Fibroblast of mammary gland (primary cell): Measurements from ENCODE around the gene TBC1D17.

Source experiments
- DNase-seq: peaks from one replicate; pipeline ENCODE4 v3.0.0-alpha.2; 2010; ENCODE audit warnings: low read depth
- H3K4me3 ChIP-seq: 2 replicates; pipeline ENCODE4 v1.5.1; 2011; ENCODE audit warnings: low read depth, mild to moderate bottlenecking, low read length, moderate library complexity; ENCODE audit not compliant: control insufficient read depth
- CTCF ChIP-seq: conservative IDR thresholded peaks from 2 replicates; pipeline ENCODE4 v1.5.1; 2011; ENCODE audit warnings: low read depth, low read length, inconsistent platforms; ENCODE audit not compliant: control insufficient read depth, insufficient read depth

The TBC1D17 gene

GRCh38 chr19:49896863-49897621 is 19.5 kb downstream of the TBC1D17 start, which contains the start of gene IL4I1:
Gene IL4I1 (minus strand): TSS chr19:49896887. CDS start chr19:49896160, 727 bp downstream.
- no peak within 1 kb of the TSS for H3K4me3 ChIP-seq
- TF ChIP-seq CTCF = no peak
- DNase-seq = no peak

- TF ChIP-seq CTCF = no peak
- H3K4me3 ChIP-seq = no peak overlapping the region
- no peak for DNase-seq
Measured at GRCh38 chr19:49904136-49904535, 26.6 kb downstream of the TBC1D17 start.

GRCh38 chr19:49906879-49907564 is 29.5 kb downstream of the TBC1D17 start:
- DNase-seq = no peak

GRCh38 chr19:49907745-49908446 is 30.4 kb downstream of the TBC1D17 start:
- TF ChIP-seq CTCF = no peak
- no peak overlapping the region for H3K4me3 ChIP-seq
- no peak for DNase-seq

More at GRCh38 chr19:49906879-49907564, 29.5 kb downstream of the TBC1D17 start:
- no peak for TF ChIP-seq CTCF
- no peak overlapping the region for H3K4me3 ChIP-seq

- no peak for DNase-seq
- no peak for TF ChIP-seq CTCF
Measured at GRCh38 chr19:49908480-49909420, 31.2 kb downstream of the TBC1D17 start.

GRCh38 chr19:49910179-49910578 is 32.7 kb downstream of the TBC1D17 start:
- DNase-seq = no peak
- no peak for TF ChIP-seq CTCF
- no peak overlapping the region for H3K4me3 ChIP-seq

More at GRCh38 chr19:49908480-49909420, 31.2 kb downstream of the TBC1D17 start:
- no peak overlapping the region for H3K4me3 ChIP-seq
